GM19438 (cell line): ENCODE data around the gene RNU6-9.
"Not testable (repeated sequence)": the region's sequence is repeated elsewhere in the genome, so short reads cannot be mapped to it uniquely, and the experiment has no call there.

Source experiments
- ATAC-seq: cut with Tn5 transposase; IDR thresholded peaks from one replicate; pipeline ENCODE4 v1.9.1; 2021; ENCODE audit warnings: low read depth; ENCODE audit not compliant: unreplicated experiment

The RNU6-9 gene

GRCh38 chr19:892894-893689 lies at the start of gene RNU6-9, which contains the start of gene MED16:
RNU6-9 (plus strand) TSS chr19:893484.
MED16 (minus strand) TSS chr19:893187; CDS start chr19:891131, 2,056 bp downstream.
- peak; percentile 81 for ATAC-seq

DNA sequence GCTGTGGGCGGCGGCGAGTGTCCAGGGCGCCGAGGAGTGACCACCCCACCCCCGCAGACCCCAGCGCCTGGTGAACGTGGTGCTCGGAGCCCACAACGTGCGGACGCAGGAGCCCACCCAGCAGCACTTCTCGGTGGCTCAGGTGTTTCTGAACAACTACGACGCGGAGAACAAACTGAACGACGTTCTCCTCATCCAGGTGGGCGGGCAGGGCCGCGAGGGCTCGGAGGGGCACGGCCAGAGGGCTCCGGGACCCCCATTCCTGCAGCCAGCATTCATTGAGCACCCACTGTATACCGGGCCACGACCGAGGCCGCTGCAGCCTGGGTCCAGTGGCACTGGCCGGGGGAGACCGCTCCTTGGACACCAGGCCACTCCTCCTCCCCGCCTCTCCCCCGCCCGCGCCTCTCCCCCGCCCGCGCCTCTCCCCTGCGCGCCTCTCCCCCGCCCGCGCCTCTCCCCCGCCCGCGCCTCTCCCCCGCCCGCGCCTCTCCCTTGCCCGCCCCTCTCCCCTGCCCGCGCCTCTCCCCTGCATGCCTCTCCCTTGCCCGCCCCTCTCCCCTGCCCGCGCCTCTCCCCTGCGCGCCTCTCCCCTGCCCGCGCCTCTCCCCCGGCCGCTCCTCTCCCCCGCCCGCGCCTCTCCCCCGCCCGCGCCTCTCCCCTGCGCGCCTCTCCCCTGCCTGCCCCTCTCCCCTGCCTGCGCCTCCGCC lies 49.3 kb upstream of the RNU6-9 start:
- no peak for ATAC-seq

GRCh38 chr19:844546-844971 lies 48.7 kb upstream of the RNU6-9 start:
- ATAC-seq, result no peak

DNA sequence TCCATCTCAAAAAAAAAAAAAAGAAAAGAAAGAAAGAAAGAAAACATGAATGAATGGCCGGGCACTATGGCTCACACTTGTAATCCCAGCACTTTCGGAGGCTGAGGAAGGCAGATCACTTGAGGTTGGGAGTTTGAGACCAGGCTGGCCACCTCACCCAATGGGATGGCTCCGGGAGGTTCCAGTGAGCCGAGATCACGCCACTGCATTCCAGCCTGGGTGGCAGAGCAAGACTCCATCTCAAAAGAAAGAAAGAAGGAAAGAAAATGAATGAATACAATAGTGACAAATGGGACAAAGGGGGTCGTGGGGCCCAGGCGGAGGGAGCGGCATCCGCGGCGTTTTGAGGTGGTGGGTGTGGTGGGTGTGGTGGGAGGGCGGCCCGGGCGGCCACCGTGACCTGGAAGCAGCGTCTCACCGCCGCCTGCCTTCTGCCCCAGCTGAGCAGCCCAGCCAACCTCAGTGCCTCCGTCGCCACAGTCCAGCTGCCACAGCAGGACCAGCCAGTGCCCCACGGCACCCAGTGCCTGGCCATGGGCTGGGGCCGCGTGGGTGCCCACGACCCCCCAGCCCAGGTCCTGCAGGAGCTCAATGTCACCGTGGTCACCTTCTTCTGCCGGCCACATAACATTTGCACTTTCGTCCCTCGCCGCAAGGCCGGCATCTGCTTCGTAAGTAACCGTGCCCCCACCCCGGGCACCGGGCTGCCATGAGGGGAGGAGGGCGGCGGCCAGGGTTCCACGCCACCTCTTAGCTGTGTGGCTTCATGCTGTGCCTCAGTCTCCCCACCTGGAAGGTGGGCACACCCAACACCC lies 47.4 kb upstream of the RNU6-9 start:
- no peak for ATAC-seq

DNA sequence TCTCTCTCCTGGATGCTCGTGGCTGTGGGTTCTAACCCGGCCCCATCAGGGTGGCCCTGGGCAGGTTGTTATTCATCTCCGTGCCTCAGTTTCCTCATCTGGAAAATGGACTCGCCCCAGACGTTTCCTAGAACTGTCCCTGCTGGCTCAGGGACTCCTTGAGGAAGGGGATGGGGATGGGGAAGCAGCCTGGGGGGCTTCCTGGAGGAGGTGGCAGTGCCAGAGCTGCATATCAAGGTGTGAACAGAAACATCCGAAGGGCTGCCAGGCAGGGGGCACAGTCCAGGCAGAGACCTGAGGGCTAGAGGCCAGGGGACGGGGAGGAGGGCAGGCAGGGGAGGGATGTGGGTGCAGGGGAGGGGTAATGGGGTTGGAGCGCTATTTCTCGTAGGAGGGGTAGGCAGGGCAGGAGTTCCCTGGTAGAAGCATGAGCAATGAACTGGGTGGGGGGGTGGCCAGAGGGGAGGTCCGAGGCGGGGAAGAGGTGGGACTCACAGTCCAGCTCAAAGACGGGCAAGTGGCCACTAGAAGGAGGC lies 44.8 kb upstream of the RNU6-9 start:
- no peak for ATAC-seq

DNA sequence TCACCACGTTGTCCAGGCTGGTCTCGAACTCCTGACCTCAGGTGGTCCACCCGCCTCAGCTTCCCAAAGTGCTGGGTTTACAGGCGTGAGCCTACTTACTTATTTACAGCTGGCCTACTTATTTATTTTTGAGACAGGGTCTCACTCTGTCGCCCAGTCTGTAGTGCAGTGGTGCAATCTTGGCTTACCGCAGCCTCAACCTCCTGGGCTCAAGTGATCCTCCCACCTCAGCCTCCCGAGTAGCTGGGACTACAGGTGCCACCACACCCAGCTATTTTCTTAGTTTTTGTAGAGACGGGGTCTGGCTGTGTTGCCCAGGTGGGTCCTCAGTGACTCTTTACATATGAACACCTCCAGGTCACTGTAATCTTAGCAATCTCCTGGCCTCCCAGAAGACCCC lies 44.1 kb upstream of the RNU6-9 start:
- not testable (repeated sequence) for ATAC-seq

GRCh38 chr19:850221-850978 lies 42.9 kb upstream of the RNU6-9 start:
- no peak for ATAC-seq

DNA sequence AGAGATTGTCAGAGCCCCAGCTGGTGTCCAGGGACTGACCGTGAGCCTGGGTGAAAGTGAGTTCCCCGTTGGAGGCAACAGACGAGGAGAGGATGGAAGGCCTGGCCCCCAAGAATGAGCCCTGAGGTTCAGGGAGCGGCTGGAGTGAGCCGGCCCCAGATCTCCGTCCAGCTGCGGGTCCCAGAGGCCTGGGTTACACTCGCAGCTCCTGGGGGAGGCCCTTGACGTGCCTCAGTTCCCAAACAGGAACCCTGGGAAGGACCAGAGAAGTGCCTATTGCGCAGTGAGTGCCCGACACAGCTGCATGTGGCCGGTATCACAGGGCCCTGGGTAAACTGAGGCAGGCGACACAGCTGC lies 42.3 kb upstream of the RNU6-9 start:
- ATAC-seq, result no peak

GRCh38 chr19:852136-853013 lies 40.9 kb upstream of the RNU6-9 start, which contains the start of gene ELANE:
ELANE (plus strand) TSS chr19:852303; CDS start chr19:852329, 26 bp downstream.
- ATAC-seq, result no peak

DNA sequence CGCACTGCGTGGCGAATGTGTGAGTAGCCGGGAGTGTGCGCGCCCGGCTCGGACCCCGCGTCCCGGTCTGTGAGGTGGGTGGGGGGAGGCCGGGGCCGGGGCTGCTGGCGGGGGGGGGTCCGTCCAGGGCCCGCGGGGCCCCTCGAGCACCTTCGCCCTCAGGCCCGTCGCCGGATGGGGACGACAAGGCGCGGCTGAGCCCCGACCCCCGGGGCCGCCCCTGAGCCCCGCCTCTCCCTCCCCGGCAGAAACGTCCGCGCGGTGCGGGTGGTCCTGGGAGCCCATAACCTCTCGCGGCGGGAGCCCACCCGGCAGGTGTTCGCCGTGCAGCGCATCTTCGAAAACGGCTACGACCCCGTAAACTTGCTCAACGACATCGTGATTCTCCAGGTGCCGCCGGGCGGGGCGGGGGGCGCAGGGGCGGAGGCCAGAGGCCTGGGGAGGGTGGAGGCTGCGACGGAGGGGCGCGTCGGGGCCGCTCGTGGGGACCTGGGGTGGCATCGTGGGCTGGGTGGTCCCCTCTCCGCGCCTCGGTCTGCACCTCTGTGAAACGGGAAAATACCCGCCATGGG lies 40.2 kb upstream of the RNU6-9 start:
- no peak for ATAC-seq

DNA sequence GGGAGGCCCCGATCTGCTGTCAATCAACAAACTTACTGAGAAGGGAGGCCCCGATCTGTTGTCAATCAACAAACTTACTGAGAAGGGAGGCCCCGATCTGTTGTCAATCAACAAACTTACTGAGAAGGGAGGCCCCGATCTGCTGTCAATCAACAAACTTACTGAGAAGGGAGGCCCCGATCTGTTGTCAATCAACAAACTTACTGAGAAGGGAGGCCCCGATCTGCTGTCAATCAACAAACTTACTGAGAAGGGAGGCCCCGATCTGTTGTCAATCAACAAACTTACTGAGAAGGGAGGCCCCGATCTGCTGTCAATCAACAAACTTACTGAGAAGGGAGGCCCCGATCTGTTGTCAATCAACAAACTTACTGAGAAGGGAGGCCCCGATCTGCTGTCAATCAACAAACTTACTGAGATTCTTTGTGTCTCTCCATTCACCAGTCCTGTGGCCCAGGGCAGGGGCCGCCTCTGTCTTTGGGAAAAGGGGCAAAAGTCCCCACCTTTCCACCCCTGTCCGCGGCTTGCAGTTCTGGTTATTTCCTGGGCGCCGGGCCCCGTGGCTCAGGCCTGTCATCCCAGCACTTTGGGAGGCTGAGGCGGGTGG lies 39.6 kb upstream of the RNU6-9 start:
- not testable (repeated sequence) for ATAC-seq

DNA sequence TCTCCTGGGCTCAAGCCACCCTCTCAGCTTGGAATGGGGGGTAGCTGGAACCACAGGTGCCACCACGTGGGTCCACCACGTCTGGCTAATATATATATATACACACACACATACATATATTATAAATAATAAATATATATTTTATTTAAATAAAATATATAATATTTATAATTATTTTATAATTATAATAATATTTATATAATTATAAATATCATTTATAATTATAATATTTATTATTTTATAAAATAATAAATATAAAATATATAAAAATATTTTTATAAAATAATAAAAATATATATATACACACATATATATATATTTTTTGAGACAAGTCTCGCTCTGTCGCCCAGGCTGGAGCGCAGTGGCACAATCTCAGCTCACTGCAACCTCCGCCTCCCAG lies 38.7 kb upstream of the RNU6-9 start:
- ATAC-seq, result no peak

DNA sequence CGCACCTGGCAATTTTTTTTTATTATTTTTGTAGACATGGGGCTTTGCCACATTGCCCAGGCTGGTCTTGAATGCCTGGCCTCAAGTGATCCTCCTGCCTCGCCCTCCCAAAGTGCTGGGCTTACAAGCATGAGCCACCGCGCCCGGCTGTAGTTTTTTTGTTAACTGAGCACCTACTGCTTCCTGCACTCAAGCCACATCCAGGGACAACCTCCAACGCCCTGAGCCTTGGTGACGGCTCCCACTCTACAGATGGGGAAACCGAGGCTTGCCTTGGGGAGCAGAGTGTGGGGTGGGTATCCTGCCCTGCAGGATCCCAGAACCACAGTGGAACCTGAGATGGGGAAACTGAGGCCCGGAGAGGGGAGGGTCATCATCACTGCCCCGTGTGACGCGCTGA lies 38.1 kb upstream of the RNU6-9 start:
- no peak for ATAC-seq

- ATAC-seq, result no peak
These were observed 37.6 kb upstream of the RNU6-9 start for GRCh38 chr19:855566-856120.

DNA sequence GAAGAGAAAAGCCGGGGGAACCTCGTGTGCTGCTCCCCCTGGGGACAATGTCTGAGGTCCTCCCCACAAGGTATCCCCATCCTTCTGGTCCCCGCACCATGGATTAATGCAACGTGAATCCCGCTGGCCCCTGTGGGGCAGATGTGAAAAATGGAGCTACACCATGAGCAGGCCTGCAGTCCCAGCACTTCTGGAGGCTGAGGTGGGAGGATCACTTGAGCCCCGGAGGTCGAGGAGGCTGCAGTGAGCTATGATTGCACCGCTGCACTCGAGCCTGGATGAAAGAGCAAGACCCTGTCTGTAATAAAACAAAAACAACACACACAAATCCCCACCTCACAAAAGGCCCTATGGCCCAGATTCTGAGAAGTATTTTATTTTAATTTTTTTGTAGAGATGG lies 35.0 kb upstream of the RNU6-9 start:
- no peak for ATAC-seq

DNA sequence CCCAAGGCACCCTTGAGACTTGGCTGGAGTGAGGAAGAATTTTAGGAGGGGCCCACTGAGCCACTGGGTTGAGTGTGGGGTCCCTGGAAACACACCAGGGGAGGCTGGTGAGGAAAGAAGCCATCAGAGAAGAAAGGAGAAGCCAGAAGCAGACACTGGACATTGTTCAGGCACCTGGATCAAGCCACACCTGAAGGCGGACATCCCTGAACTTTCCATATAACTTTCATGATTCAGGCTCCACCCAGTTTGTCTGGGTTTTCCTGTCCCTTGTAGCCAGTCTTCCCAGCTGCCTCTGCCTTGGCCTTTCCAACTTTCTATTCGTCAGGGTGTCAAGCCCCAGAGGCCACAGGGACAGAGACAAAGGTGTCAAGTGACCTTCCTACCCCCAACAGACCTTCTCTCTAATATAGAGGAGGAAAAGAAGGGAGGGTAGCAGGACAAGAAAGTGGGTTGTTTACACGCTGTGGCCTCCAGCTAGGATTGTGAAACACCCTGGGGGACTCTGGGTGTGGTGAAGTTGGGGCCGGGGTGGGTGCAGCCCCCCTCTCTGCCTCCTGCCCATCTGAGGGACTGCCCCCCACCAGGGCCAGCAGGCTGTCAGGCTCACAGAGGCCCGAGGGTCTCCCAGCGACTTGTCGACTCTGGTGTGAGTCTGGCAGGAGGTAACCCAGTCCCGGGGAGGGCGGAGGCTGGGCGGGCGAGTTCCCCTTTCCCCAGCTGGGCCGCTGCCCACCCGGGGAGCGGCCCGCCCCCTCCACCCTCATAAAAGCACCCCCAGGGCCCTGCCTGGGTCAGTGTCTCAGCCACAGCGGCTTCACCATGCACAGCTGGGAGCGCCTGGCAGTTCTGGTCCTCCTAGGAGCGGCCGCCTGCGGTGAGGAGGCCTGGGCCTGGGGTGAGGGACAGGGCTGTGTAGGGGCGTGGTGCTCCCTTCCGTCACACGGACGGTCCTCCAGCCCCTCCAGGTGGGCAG lies 34.1 kb upstream of the RNU6-9 start, which contains the start of gene CFD:
TSS of gene CFD (plus strand) at position 797 of the 976 bp plus-strand sequence. CDS start at position 823, 26 bp downstream.
- ATAC-seq, result no peak
